Left hindlimb (tissue), 1 donor: ENCODE measurements around the gene KCNE4.

Experiments used
- DNase-seq: peaks from one replicate; pipeline ENCODE4 v3.0.0-alpha.2; 2018

Gene KCNE4

GRCh38 chr2:223041527-223042109, 10.4 kb upstream of the KCNE4 start:
- DNase-seq: peak; percentile 57

DNA sequence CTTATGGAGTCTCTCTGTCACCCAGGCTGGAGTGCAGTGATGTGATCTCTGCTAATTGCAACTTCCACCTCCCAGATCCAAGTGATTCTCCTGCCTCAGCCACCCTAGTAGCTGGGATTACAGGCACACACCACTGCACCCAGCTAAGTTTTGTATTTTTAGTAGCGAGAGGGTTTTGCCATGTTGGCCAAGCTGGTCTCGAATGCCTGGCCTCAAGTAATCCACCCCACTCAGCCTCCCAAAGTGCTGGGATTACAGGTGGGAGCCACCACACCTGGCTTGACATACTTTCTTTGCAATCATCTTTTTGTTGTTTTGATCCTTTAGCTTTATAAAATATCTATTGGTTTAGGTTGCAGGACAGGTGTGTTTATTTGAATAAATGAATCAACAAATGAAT, 9.7 kb upstream of the KCNE4 start:
- DNase-seq: no peak

DNA sequence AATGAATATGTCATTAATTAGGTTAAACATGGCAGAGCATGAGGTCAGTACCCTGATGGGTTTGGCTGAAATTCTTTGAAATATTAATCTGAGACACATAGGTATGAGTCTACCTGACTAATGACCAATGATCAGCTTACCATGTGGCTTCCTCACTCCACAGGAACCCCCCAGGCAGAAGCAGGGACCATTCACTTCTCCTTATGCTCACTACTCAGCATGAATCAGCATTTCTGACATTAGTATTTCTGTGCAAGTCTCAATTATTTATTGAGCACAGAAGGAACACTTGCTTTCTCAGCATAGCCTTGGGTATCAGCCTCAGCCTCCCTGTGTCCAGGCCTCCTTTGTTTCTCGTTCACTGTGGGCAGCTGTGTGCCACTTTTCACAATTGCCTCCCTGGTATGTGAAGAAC, 9.3 kb upstream of the KCNE4 start:
- no peak for DNase-seq

DNA sequence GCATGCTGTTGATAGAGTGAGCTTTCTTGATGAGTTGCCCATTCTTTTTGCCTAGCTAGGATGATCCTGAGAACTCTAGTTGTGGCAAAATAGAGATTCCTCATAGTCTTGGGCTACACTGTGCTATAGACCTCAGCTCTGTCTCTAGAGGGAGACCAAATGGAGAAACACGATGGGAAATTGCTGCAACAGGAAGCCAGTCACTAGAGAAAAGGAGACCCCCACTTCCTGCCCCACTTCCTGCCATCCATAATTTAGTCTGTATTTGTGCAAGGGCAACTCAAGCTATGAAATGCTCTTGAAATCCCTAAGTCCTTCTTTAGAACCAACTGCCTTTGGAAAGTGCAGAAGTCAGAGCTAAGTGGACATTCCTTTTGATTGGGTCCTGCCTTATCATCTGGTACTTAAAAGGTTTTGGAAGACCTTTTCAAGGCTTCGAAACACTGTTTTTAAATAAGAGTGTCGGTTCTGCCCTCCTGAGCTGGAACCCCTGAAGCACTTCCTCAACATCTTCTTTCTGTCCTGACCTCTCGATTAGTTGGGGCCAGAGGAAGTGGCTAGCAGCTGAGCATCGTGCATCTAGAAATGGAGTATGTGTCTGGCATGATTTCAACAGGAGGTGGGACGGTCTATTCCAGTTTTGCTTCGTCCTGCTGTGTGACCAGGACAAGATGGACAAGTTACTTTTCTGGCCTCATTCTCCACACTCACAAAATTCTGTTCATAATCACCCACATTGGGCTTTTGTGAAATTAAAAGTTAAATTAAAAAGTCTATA, 8.6 kb upstream of the KCNE4 start:
- DNase-seq: no peak

DNA sequence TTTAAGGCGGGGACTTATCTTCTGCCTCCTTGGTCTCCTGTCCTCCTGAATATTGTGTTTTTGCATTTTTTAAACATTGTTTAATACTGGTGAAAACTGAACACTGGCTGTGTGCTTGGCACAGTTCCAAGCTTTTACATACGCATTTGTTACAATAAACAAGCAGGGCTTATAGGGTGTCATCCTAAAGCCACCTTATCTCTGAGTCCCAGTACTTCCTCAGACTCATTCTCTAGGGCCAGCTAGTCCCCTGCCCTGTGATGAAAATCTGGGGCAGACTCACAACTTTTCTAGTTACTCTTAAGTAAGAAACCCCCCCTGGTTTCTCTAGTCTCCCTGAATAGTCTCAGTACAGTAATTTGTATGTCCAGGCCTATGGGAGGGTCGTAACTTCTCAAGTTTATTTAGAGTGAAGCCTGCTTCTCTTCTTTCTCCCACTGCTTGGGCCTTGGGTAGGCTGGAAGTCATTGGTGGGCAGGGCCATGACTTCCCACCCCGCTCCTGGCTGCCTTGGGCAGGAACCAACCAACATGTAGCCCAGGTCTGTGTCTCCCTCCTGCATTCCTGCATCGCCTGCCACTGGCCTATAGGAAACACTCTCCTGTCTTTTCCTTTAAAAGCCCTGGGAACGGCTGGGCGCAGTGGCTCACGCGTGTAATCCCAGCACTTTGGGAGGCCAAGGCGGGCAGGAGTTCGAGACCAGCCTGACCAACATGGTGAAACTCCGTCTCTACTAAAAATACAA, 7.7 kb upstream of the KCNE4 start:
- DNase-seq: no peak

DNA sequence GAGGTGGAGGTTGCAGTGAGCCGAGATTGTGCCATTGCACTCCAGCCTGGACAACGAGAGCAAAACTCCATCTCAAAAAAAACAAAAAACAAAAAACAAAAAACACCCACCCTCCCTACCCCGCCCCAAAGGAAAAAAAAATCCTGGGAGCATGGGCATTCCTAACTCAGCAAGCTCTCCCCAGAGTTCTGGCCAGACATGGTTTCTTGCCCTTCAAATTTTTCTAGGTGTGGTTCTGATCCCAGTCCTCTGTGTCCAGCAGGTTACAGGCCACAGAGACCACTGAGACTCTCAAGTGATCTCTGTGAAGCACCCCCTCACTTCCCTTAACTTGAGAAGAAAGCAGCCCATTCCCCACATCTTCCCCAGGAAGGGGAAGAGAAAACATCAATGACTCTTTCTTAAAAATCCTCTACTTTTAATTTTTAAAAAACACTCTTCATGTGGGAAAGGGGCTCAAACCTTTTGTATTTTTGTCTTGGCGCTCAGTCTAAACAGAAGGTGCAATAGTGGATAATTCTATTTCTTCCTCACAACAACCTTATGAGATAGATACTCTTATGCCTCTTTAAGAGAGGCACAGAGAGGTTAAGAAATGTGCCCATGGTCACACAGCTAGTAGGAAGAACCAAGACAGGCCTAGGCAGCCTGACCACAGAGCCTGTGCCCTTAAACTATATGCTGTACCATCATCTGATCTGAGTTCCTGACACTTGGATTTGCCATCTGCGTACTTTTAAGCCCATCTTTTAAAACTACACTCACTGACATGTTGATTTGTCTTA, 6.9 kb upstream of the KCNE4 start:
- DNase-seq: no peak

DNA sequence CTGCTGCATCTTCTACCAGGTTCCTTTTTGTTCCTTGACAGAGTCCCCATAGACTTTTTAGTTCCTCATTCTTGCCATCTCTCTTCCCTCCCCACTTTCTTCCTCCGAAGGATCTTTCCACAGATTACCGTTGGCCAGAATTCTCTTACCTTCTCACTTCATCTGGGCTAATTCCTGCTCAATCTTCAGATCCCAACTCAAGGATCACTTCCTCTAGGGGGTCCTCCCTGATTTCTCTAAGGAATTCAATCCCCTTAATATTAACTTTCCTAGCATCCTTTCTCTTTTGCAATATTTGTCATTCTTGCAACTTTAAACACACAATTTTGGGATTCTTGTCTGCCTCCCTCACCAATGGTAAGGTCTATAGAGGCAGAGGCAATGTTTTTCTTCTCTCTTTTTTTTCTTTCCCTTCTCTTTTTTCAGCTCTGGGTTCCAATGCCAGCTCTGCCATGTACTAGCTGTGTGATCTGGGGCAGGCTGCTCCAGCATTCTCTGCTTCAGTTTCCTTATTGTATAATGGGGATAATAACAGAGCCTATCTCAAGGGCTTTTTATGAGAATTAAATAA, 5.4 kb upstream of the KCNE4 start:
- no peak for DNase-seq

DNA sequence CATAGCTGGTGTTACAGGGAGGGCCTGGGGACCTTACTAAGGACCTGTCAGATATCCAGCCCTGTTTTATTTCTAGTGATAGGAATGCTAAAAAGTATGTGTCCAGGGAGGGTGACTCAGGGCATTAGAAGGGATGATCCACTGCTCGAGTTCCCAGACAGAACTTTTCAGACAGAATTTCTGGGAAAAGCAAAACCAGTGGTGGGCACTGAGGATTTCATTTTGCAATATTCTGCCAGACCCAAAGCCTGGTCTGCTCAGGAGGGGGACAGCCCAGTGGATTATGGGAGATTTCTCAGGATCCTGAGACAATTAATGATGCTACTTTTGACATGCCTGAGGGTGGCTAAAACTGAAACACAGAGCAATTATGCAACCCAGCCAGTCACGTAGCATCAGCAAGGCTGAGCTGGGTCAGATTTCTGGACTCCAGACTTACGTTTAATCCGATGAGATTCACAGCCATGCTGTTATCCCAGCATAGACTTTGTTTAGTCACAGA, 4.7 kb upstream of the KCNE4 start:
- DNase-seq: no peak

- no peak for DNase-seq
Measured at GRCh38 chr2:223048519-223048918, 3.5 kb upstream of the KCNE4 start.

DNA sequence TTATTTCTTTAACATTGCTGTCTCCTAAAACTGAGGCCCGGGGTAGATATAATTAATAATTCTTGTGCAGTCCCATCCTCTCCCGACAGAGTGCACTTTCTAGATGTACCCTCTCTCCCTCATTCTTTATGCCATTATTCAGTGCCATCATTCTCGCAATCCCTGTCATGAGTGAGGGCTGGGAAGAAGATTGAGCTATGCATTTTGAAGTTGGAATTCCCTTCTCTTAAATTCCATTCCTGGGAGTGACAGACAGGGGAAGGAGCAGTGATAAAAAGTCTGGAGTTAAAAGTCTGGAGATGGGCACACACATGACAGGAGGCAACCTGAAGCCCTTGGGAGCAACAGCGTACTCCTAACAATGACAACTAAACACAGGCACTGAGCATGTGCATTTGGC, 2.6 kb upstream of the KCNE4 start:
- DNase-seq: no peak

GRCh38 chr2:223050188-223050587, 1.8 kb upstream of the KCNE4 start:
- no peak for DNase-seq

GRCh38 chr2:223050900-223051504, 988 bp upstream of the KCNE4 start:
- DNase-seq: peak; percentile 46

DNA sequence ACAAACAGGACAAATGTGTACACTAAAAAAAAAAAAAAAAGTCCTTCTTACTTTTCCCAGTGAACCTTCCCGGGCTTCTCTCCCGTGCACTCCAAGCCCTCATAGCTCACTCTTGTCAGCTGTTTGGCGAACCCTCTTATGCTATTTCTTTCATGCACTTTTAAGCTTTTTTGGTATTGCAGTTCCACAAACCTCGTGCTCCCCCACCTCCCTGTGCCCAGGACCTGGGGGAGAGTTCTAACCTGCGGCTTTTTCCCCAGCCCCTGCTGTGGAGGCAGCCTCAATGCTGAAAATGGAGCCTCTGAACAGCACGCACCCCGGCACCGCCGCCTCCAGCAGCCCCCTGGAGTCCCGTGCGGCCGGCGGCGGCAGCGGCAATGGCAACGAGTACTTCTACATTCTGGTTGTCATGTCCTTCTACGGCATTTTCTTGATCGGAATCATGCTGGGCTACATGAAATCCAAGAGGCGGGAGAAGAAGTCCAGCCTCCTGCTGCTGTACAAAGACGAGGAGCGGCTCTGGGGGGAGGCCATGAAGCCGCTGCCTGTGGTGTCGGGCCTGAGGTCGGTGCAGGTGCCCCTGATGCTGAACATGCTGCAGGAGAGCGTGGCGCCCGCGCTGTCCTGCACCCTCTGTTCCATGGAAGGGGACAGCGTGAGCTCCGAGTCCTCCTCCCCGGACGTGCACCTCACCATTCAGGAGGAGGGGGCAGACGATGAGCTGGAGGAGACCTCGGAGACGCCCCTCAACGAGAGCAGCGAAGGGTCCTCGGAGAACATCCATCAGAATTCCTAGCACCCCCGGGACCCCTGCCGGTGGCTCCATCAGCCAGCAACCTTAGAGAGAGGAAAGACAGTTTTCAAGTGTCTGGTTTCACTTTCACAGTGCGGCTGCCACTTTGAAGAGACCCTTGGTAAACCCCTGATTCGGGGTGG, 826 bp downstream of the KCNE4 start:
- peak; percentile 52 for DNase-seq

DNA sequence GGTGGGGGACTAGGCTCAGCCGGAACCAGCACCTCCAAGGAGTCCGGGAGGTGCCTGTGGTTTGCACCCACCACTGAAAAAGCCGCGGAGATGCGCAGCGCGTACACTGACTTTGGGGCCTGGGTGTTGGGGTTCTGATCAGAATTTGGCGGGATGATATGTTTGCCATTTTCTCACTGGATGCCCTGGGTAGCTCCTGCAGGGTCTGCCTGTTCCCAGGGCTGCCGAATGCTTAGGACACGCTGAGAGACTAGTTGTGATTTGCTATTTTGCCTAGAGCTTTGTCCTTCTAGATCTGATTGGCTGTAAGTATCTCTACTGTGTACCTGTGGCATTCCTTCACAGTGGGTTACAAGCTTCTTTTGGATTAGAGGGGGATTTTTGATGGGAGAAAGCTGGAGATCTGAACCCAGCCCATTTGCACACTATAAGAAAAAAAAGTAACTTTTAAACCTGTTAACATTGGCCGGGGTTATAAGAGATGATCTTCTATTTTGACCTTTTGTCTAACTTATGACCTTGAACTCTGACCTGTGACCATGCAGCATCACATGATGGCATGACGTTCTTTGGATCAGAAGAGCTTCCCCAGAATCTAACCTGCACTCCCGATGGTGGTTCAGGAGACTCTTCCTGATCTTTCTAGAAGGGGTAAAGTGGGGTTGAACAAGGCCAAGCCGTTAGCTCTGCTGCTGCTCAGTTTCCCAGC, 1.6 kb downstream of the KCNE4 start:
- DNase-seq: no peak

DNA sequence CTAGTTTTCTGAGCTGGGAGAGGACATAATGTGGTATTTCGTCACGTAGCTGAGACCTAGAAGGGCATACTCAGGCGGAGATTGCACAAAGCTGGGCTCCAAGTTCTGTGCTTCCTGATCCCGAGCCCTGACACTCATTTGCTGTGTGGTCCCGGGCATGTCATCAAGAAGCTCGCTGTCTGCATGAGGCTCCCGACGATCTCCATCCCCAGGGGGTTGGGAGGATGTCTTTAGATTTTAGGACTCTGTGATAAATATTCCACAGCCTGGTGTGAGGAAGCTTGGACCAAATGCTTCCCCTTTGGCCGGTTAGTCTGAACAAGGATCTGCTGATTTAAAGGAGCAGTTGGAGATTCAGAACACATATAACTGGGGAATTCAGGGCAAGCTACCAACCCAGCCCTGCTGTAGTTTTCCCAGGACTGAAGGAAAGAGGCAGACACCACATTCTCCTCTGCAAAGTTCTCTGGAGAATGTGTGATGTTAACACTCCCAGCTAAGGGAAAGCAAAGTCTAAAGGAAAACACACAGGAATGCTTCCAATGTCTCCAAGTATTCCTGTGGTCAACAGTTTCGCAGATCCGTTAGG, 2.3 kb downstream of the KCNE4 start:
- peak; percentile 76 for DNase-seq

GRCh38 chr2:223055140-223055539, 3.1 kb downstream of the KCNE4 start:
- peak; percentile 61 for DNase-seq

- DNase-seq: no peak
Measured at GRCh38 chr2:223055836-223056235, 3.8 kb downstream of the KCNE4 start.

GRCh38 chr2:223056701-223057418, 4.9 kb downstream of the KCNE4 start:
- DNase-seq: peak; percentile 47

- DNase-seq: no peak
Measured at GRCh38 chr2:223057569-223057968, 5.6 kb downstream of the KCNE4 start.
